Measurements from ENCODE around the gene PRR20C. TPM values are rescaled to one million over a fixed set of nuclear protein-coding genes. Genes with fewer than 3 reads are reported as not detected.
"Not testable (repeated sequence)": the region's sequence is repeated elsewhere in the genome, so short reads cannot be mapped to it uniquely, and the experiment has no call there.

The PRR20C gene
- not detected for total RNA-seq
- polyA plus RNA-seq (ENCODE audit: insufficient read depth in 1 of 8, insufficient read length in 8 of 8, low replicate concordance in 1 of 8): not detected
- long read RNA-seq, donor 1: 0 reads
- long read RNA-seq, donor 2: 0 reads
- long read RNA-seq, donor 3: 0 reads
- long read RNA-seq, donor 4: 0 reads
- long read RNA-seq, donor 5: 0 reads
- long read RNA-seq, donor 6: 0 reads
- long read RNA-seq, donor 7: 0 reads
- long read RNA-seq, donor 8: 0 reads
- long read RNA-seq, donor 9: 0 reads
- long read RNA-seq, donor 10: 0 reads
- long read RNA-seq, donor 11: 0 reads

- not testable (repeated sequence) for H3K9me3 ChIP-seq (replicated peaks; ENCODE audit: control insufficient read depth, low read depth, low read length); H3K36me3 ChIP-seq (ENCODE audit: control insufficient read depth, insufficient read depth, low read length); DNase-seq; H3K27me3 ChIP-seq (ENCODE audit: control insufficient read depth, insufficient read depth, low read length); H3K4me1 ChIP-seq (ENCODE audit: control insufficient read depth, insufficient read depth, low read length); H3K27ac ChIP-seq (ENCODE audit: low read length); H3K4me3 ChIP-seq (ENCODE audit: low read length)
- no CpG with 5 or more reads among the region's 22 CpGs for whole genome bisulfite sequencing (ENCODE audit: insufficient coverage)
These were observed at the start of gene PRR20C for GRCh38 chr13:57153761-57154160. Gene PRR20C (plus strand): TSS chr13:57154061. CDS start chr13:57154448, 387 bp downstream.

- H3K36me3 ChIP-seq (ENCODE audit: control insufficient read depth, insufficient read depth, low read length): no peaks in the 10 kb centered on the region
- no peaks in the 10 kb centered on the region for H3K27me3 ChIP-seq (ENCODE audit: control insufficient read depth, insufficient read depth, low read length)
- no peaks in the 10 kb centered on the region for H3K9me3 ChIP-seq (replicated peaks; ENCODE audit: control insufficient read depth, low read depth, low read length)
- no peak overlapping the region for H3K4me3 ChIP-seq (ENCODE audit: low read length)
- WGBS (ENCODE audit: insufficient coverage): no CpG with 5 or more reads among the region's 4 CpGs
- no peaks in the 10 kb centered on the region for H3K4me1 ChIP-seq (ENCODE audit: control insufficient read depth, insufficient read depth, low read length)
- no peak for DNase-seq
- H3K27ac ChIP-seq (ENCODE audit: low read length): no peak overlapping the region
These were observed 38.9 kb upstream of the PRR20C start for GRCh38 chr13:57114945-57115344.

DNA sequence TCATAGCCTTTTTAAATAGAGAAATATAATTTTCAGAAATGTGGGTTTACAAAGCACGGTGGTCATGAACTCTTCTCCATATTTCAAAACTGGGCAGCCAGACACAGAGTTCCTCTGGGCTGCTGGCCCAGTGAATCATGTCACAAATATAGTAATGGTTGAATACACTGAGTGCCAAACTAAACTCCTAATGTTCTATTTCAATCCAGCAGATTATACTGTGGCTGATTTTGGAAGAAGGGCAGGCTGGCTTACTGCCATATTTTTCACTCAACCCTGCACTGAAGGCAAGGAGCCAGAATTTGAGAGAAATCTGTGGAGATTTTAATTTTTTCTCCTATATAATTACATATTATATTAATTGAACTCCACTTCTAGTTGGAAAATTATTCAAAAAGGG, 30.2 kb upstream of the PRR20C start:
- Histone ChIP-seq H3K9me3 (replicated peaks; ENCODE audit: control insufficient read depth, low read depth, low read length) (no peaks in the 10 kb centered on the region), H3K4me1 (ENCODE audit: control insufficient read depth, insufficient read depth, low read length) (no peaks in the 10 kb centered on the region), H3K4me3 (ENCODE audit: low read length) (no peak overlapping the region), H3K27me3 (ENCODE audit: control insufficient read depth, insufficient read depth, low read length) (no peaks in the 10 kb centered on the region), H3K27ac (ENCODE audit: low read length) (peak overlapping the region; percentile 68), H3K36me3 (ENCODE audit: control insufficient read depth, insufficient read depth, low read length) (no peaks in the 10 kb centered on the region)
- WGBS (ENCODE audit: insufficient coverage): no CpG with 5 or more reads among the region's 1 CpG
- peak; percentile 95 for DNase-seq

DNA sequence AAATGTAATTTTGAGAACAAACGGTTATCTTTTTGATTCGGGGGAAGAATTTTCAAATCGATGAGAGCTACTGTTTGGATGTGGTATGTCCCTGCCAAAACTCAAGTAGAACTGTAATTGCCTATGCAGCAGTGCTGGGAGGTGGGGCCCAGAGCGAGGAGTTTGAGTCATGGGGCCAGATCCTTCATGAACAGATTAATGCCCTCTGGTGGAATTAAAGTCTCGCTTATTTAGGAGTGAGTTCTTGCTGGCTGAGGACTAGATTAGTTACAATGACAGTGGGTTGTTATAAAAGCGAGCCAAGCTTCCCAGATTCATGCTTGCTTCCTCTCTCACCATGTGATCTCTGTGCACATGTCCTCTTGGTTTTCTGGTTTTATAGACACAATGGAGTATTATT, 25.0 kb upstream of the PRR20C start:
- Histone ChIP-seq H3K4me3 (ENCODE audit: low read length) (no peak overlapping the region), H3K9me3 (replicated peaks; ENCODE audit: control insufficient read depth, low read depth, low read length) (no peaks in the 10 kb centered on the region), H3K27me3 (ENCODE audit: control insufficient read depth, insufficient read depth, low read length) (no peaks in the 10 kb centered on the region), H3K4me1 (ENCODE audit: control insufficient read depth, insufficient read depth, low read length) (no peaks in the 10 kb centered on the region), H3K27ac (ENCODE audit: low read length) (no peak overlapping the region), H3K36me3 (ENCODE audit: control insufficient read depth, insufficient read depth, low read length) (no peaks in the 10 kb centered on the region)
- no peak for DNase-seq
- 74% methylated on average over 3 of the region's 6 CpGs for WGBS (ENCODE audit: insufficient coverage)

DNA sequence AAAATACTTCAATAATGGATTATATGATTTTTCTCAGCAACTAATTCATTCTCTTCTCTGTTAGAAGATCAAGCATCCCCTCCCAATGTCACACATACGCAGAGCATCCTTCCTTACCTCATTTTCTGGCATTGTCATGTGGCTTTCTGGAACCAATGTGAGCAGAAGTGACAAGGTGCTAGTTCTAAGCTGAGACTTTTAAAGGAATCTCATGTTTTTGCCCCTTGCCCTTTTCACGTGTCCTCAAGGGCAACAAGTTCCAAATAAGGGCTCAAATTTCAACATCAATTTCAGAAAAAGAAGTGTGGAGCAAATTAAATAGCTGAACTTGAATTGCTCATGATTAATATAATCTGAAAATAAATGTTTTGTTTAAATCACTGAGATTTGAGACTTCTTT, 17.8 kb upstream of the PRR20C start:
- DNase-seq: no peak
- no peak overlapping the region for H3K4me3 ChIP-seq (ENCODE audit: low read length)
- 50% methylated on average over 2 of the region's 2 CpGs for WGBS (ENCODE audit: insufficient coverage)
- no peaks in the 10 kb centered on the region for H3K9me3 ChIP-seq (replicated peaks; ENCODE audit: control insufficient read depth, low read depth, low read length)
- no peak overlapping the region for H3K27ac ChIP-seq (ENCODE audit: low read length)
- no peaks in the 10 kb centered on the region for H3K4me1 ChIP-seq (ENCODE audit: control insufficient read depth, insufficient read depth, low read length)
- H3K27me3 ChIP-seq (ENCODE audit: control insufficient read depth, insufficient read depth, low read length): no peaks in the 10 kb centered on the region
- no peaks in the 10 kb centered on the region for H3K36me3 ChIP-seq (ENCODE audit: control insufficient read depth, insufficient read depth, low read length)

GRCh38 chr13:57137585-57137984, 16.3 kb upstream of the PRR20C start:
- no peaks in the 10 kb centered on the region for H3K36me3 ChIP-seq (ENCODE audit: control insufficient read depth, insufficient read depth, low read length)
- no peaks in the 10 kb centered on the region for H3K4me1 ChIP-seq (ENCODE audit: control insufficient read depth, insufficient read depth, low read length)
- WGBS (ENCODE audit: insufficient coverage): 62% methylated on average over 2 of the region's 4 CpGs
- H3K27ac ChIP-seq (ENCODE audit: low read length): no peak overlapping the region
- H3K27me3 ChIP-seq (ENCODE audit: control insufficient read depth, insufficient read depth, low read length): no peaks in the 10 kb centered on the region
- H3K4me3 ChIP-seq (ENCODE audit: low read length): no peak overlapping the region
- DNase-seq: no peak
- H3K9me3 ChIP-seq (replicated peaks; ENCODE audit: control insufficient read depth, low read depth, low read length): no peaks in the 10 kb centered on the region

DNA sequence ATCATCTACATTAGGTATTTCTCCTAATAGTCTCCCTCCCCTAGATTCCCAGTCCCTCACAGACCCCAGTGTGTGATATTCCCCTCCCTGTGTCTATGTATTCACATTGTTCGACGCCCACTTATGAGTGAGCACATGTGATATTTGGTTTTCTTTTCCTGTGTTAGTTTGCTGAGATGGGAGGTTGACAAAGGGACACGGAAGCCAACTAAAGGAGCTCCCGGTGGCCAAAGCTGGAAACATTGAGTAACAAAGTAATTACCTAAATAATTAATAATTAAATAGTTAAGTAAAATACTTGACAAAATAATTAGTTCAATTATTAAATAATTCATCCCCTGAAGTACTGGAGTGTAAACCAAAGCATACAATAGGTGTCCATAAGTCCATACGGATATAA, 14.9 kb upstream of the PRR20C start:
- H3K9me3 ChIP-seq (replicated peaks; ENCODE audit: control insufficient read depth, low read depth, low read length): no peaks in the 10 kb centered on the region
- no peaks in the 10 kb centered on the region for H3K4me1 ChIP-seq (ENCODE audit: control insufficient read depth, insufficient read depth, low read length)
- no peak for DNase-seq
- no peak overlapping the region for H3K27ac ChIP-seq (ENCODE audit: low read length)
- no peak overlapping the region for H3K4me3 ChIP-seq (ENCODE audit: low read length)
- no CpG with 5 or more reads among the region's 5 CpGs for WGBS (ENCODE audit: insufficient coverage)
- no peaks in the 10 kb centered on the region for H3K36me3 ChIP-seq (ENCODE audit: control insufficient read depth, insufficient read depth, low read length)
- H3K27me3 ChIP-seq (ENCODE audit: control insufficient read depth, insufficient read depth, low read length): no peaks in the 10 kb centered on the region

DNA sequence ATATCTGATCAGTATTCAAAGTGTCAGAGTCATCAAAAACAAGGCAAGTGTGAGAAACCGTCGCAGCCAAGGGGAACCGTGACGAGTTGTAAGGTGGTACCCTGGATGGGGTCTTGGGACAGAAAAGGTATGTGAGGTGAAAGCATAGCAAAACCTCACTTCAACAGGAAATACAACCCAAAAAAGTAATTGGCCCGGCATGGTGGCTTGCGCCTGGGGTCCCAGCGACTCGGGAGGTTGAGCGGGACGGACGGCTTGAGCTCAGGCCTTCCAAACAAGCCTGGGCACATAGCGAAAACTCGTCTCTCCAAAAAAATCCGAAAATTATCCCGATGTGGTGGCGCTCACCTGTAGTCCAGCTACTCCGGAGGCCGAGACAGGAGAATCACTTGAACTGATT, 14.1 kb upstream of the PRR20C start:
- not testable (repeated sequence) for H3K27me3 ChIP-seq (ENCODE audit: control insufficient read depth, insufficient read depth, low read length); H3K4me3 ChIP-seq (ENCODE audit: low read length); H3K36me3 ChIP-seq (ENCODE audit: control insufficient read depth, insufficient read depth, low read length); H3K27ac ChIP-seq (ENCODE audit: low read length); DNase-seq; H3K4me1 ChIP-seq (ENCODE audit: control insufficient read depth, insufficient read depth, low read length); H3K9me3 ChIP-seq (replicated peaks; ENCODE audit: control insufficient read depth, low read depth, low read length)
- 80% methylated on average over 2 of the region's 18 CpGs for WGBS (ENCODE audit: insufficient coverage)

DNA sequence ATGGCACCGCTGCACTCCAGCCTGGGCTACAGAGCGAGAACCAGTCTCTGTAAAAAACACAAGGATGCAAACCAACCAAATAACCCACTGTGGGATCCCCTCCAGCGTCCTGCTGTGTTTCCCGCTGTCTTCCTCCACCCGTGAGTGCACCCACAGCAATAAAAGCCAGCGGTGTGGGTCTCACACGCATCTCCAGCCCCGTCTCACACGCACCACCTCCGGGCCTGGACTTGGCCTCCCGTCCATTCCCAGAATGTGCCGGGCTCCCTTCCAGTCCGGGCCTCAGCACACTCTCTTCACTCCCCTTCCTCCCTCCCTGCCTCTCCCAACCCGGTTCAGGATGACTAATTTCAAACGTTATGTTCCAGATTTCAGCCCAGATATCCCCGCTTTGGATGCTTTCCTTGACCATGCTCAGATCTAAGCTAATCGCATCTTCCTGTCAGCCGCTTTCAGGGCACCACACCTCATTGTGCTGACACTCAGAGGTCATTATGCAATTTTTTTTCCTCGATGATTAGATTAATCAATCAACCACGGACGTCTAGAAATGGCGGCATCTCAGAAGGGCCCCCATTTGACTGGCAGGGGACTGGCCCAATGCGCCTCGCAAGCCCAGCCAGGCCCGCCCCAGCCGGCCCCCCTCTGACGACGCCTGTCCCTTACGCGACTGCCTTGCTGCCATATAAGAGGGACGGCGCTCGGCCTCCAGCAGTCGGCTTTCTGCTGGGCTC, 13.5 kb upstream of the PRR20C start, which contains the start of gene PRR20A:
Gene PRR20A (plus strand): TSS at position 684 of the 734 bp plus-strand sequence. CDS start 387 bp downstream, outside the sequence.
- DNase-seq; H3K36me3 ChIP-seq (ENCODE audit: control insufficient read depth, insufficient read depth, low read length); H3K4me1 ChIP-seq (ENCODE audit: control insufficient read depth, insufficient read depth, low read length); H3K27me3 ChIP-seq (ENCODE audit: control insufficient read depth, insufficient read depth, low read length); H3K4me3 ChIP-seq (ENCODE audit: low read length); H3K9me3 ChIP-seq (replicated peaks; ENCODE audit: control insufficient read depth, low read depth, low read length); H3K27ac ChIP-seq (ENCODE audit: low read length): not testable (repeated sequence)
- WGBS (ENCODE audit: insufficient coverage): 100% methylated on average over 3 of the region's 34 CpGs

DNA sequence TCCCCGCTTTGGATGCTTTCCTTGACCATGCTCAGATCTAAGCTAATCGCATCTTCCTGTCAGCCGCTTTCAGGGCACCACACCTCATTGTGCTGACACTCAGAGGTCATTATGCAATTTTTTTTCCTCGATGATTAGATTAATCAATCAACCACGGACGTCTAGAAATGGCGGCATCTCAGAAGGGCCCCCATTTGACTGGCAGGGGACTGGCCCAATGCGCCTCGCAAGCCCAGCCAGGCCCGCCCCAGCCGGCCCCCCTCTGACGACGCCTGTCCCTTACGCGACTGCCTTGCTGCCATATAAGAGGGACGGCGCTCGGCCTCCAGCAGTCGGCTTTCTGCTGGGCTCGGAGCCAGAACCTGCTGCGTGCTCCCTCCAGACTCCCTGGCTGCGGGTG, 6.7 kb upstream of the PRR20C start, which contains the start of gene PRR20B:
Gene PRR20B (plus strand): TSS at position 301 of the 400 bp plus-strand sequence. CDS start 387 bp downstream, outside the sequence.
- no CpG with 5 or more reads among the region's 22 CpGs for WGBS (ENCODE audit: insufficient coverage)
- H3K27ac ChIP-seq (ENCODE audit: low read length); H3K4me1 ChIP-seq (ENCODE audit: control insufficient read depth, insufficient read depth, low read length); H3K27me3 ChIP-seq (ENCODE audit: control insufficient read depth, insufficient read depth, low read length); H3K4me3 ChIP-seq (ENCODE audit: low read length); H3K36me3 ChIP-seq (ENCODE audit: control insufficient read depth, insufficient read depth, low read length); H3K9me3 ChIP-seq (replicated peaks; ENCODE audit: control insufficient read depth, low read depth, low read length); DNase-seq: not testable (repeated sequence)

Measured in muscle of leg (tissue), 16 donors.